ENCODE results near the gene ULK4.

Gene ULK4

DNA sequence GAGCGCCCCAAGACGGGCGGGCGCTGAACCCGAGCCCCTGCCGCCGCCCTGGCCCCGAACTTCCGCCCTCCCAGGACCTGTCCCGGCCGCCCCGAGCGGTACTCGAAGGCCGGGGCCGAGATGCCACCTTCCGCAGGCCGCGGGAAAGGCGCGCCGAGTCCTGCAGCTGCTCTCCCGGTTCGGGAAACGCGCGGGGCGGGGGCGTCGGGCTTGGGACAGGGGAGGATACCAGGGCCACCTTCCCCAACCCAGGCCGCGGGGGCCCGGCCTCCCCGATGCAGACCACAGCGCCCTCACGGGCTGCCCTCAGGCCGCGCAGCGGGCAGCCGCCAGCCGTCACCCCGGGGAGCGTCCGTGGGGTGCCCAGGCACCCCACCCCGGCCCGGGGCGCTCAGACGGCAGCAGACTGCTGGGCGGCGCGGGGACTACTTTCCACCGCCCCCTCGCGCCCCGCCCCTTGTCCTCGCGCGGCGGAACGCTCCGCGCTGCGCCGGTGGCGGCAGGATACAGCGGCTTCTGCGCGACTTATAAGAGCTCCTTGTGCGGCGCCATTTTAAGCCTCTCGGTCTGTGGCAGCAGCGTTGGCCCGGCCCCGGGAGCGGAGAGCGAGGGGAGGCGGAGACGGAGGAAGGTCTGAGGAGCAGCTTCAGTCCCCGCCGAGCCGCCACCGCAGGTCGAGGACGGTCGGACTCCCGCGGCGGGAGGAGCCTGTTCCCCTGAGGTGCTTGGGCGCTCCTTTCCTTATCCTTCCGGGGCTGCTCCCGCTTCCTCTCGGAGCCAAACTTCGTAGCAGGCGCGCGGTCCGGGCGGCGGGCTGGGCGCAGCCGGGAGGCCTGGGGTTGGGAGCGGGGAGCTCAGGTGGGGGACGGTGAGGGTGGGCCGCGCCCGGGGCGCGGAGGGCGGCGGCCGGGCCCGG lies 762.7 kb downstream of the ULK4 start, which contains the start of gene CTNNB1 (continued):
- TF ChIP-seq, protein P1, sequence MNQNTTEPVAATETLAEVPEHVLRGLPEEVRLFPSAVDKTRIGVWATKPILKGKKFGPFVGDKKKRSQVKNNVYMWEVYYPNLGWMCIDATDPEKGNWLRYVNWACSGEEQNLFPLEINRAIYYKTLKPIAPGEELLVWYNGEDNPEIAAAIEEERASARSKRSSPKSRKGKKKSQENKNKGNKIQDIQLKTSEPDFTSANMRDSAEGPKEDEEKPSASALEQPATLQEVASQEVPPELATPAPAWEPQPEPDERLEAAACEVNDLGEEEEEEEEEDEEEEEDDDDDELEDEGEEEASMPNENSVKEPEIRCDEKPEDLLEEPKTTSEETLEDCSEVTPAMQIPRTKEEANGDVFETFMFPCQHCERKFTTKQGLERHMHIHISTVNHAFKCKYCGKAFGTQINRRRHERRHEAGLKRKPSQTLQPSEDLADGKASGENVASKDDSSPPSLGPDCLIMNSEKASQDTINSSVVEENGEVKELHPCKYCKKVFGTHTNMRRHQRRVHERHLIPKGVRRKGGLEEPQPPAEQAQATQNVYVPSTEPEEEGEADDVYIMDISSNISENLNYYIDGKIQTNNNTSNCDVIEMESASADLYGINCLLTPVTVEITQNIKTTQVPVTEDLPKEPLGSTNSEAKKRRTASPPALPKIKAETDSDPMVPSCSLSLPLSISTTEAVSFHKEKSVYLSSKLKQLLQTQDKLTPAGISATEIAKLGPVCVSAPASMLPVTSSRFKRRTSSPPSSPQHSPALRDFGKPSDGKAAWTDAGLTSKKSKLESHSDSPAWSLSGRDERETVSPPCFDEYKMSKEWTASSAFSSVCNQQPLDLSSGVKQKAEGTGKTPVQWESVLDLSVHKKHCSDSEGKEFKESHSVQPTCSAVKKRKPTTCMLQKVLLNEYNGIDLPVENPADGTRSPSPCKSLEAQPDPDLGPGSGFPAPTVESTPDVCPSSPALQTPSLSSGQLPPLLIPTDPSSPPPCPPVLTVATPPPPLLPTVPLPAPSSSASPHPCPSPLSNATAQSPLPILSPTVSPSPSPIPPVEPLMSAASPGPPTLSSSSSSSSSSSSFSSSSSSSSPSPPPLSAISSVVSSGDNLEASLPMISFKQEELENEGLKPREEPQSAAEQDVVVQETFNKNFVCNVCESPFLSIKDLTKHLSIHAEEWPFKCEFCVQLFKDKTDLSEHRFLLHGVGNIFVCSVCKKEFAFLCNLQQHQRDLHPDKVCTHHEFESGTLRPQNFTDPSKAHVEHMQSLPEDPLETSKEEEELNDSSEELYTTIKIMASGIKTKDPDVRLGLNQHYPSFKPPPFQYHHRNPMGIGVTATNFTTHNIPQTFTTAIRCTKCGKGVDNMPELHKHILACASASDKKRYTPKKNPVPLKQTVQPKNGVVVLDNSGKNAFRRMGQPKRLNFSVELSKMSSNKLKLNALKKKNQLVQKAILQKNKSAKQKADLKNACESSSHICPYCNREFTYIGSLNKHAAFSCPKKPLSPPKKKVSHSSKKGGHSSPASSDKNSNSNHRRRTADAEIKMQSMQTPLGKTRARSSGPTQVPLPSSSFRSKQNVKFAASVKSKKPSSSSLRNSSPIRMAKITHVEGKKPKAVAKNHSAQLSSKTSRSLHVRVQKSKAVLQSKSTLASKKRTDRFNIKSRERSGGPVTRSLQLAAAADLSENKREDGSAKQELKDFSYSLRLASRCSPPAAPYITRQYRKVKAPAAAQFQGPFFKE (tag by site-specific recombination; IDR thresholded peaks at IDR 0.05; ENCODE audit: borderline replicate concordance), result 0 out of 2 replicates have a peak, but pooled peaks have one; percentile 60
- TF ChIP-seq ZNF132 (tag by site-specific recombination; IDR thresholded peaks at IDR 0.05; ENCODE audit: borderline replicate concordance) (no peak), ZNF501 (tag by site-specific recombination; IDR thresholded peaks at IDR 0.05) (peak; percentile 90), RBAK (tag by site-specific recombination; IDR thresholded peaks at IDR 0.05) (no peak), ZNF16 (tag by site-specific recombination; IDR thresholded peaks at IDR 0.05; ENCODE audit: low read depth) (no peak), ZNF175 (tag by site-specific recombination; IDR thresholded peaks at IDR 0.05) (no peak), WT1 (tag by site-specific recombination; IDR thresholded peaks at IDR 0.05) (peak; percentile 59; the same call in 1 of the 2 replicates), ZNF510 (tag by site-specific recombination; IDR thresholded peaks at IDR 0.05; ENCODE audit: insufficient replicate concordance) (peak; percentile 7), ZNF621 (tag by site-specific recombination; IDR thresholded peaks at IDR 0.05) (no peak), ZNF785 (tag by site-specific recombination; IDR thresholded peaks at IDR 0.05) (peak; percentile 76; the same call in 1 of the 2 replicates), KLF9 (tag by site-specific recombination; IDR thresholded peaks at IDR 0.05; ENCODE audit: low read depth) (peak; percentile 94), ZNF555 (tag by site-specific recombination; conservative IDR thresholded peaks at IDR 0.05) (no peak), SP3 (tag by site-specific recombination; IDR thresholded peaks at IDR 0.05) (peak; percentile 96), BCL11B (tag by site-specific recombination; IDR thresholded peaks at IDR 0.05; ENCODE audit: low read depth) (no peak), FEZF1 (tag by site-specific recombination; IDR thresholded peaks at IDR 0.05) (peak; percentile 28; the same call in 1 of the 2 replicates), KLF7 (tag by site-specific recombination; IDR thresholded peaks at IDR 0.05; ENCODE audit: borderline replicate concordance) (peak; percentile 92)
- TF ChIP-seq, protein P2, sequence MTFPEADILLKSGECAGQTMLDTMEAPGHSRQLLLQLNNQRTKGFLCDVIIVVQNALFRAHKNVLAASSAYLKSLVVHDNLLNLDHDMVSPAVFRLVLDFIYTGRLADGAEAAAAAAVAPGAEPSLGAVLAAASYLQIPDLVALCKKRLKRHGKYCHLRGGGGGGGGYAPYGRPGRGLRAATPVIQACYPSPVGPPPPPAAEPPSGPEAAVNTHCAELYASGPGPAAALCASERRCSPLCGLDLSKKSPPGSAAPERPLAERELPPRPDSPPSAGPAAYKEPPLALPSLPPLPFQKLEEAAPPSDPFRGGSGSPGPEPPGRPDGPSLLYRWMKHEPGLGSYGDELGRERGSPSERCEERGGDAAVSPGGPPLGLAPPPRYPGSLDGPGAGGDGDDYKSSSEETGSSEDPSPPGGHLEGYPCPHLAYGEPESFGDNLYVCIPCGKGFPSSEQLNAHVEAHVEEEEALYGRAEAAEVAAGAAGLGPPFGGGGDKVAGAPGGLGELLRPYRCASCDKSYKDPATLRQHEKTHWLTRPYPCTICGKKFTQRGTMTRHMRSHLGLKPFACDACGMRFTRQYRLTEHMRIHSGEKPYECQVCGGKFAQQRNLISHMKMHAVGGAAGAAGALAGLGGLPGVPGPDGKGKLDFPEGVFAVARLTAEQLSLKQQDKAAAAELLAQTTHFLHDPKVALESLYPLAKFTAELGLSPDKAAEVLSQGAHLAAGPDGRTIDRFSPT (tag by site-specific recombination; IDR thresholded peaks at IDR 0.05), result peak; percentile 37; the same call in 1 of the 2 replicates
- TF ChIP-seq, protein P3, sequence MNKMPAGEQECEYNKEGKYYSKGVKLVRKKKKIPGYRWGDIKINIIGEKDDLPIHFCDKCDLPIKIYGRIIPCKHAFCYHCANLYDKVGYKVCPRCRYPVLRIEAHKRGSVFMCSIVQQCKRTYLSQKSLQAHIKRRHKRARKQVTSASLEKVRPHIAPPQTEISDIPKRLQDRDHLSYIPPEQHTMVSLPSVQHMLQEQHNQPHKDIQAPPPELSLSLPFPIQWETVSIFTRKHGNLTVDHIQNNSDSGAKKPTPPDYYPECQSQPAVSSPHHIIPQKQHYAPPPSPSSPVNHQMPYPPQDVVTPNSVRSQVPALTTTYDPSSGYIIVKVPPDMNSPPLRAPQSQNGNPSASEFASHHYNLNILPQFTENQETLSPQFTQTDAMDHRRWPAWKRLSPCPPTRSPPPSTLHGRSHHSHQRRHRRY (tag by site-specific recombination; IDR thresholded peaks at IDR 0.05), result no peak
- TF ChIP-seq, protein P4, sequence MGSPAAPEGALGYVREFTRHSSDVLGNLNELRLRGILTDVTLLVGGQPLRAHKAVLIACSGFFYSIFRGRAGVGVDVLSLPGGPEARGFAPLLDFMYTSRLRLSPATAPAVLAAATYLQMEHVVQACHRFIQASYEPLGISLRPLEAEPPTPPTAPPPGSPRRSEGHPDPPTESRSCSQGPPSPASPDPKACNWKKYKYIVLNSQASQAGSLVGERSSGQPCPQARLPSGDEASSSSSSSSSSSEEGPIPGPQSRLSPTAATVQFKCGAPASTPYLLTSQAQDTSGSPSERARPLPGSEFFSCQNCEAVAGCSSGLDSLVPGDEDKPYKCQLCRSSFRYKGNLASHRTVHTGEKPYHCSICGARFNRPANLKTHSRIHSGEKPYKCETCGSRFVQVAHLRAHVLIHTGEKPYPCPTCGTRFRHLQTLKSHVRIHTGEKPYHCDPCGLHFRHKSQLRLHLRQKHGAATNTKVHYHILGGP (tag by site-specific recombination; IDR thresholded peaks at IDR 0.05), result no peak
- TF ChIP-seq, protein P5, sequence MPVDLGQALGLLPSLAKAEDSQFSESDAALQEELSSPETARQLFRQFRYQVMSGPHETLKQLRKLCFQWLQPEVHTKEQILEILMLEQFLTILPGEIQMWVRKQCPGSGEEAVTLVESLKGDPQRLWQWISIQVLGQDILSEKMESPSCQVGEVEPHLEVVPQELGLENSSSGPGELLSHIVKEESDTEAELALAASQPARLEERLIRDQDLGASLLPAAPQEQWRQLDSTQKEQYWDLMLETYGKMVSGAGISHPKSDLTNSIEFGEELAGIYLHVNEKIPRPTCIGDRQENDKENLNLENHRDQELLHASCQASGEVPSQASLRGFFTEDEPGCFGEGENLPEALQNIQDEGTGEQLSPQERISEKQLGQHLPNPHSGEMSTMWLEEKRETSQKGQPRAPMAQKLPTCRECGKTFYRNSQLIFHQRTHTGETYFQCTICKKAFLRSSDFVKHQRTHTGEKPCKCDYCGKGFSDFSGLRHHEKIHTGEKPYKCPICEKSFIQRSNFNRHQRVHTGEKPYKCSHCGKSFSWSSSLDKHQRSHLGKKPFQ (tag by site-specific recombination; IDR thresholded peaks at IDR 0.05), result peak; percentile 47; the same call in 1 of the 2 replicates
- TF ChIP-seq, protein P6, sequence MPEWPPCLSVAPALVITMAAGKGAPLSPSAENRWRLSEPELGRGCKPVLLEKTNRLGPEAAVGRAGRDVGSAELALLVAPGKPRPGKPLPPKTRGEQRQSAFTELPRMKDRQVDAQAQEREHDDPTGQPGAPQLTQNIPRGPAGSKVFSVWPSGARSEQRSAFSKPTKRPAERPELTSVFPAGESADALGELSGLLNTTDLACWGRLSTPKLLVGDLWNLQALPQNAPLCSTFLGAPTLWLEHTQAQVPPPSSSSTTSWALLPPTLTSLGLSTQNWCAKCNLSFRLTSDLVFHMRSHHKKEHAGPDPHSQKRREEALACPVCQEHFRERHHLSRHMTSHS (tag by site-specific recombination; IDR thresholded peaks at IDR 0.05), result no peak
